Activated CD4-positive, alpha-beta T cell treated with anti-CD3 and anti-CD28 coated beads, Interleukin-2, amount 50 U/mL, for 4 hours (primary cell): Measurements from ENCODE around the gene CD82.

Source experiments
- DNase-seq, 2 experiments: peaks; one replicate each; pipeline ENCODE4 v3.0.0-alpha.2; 2020

The CD82 gene

DNA sequence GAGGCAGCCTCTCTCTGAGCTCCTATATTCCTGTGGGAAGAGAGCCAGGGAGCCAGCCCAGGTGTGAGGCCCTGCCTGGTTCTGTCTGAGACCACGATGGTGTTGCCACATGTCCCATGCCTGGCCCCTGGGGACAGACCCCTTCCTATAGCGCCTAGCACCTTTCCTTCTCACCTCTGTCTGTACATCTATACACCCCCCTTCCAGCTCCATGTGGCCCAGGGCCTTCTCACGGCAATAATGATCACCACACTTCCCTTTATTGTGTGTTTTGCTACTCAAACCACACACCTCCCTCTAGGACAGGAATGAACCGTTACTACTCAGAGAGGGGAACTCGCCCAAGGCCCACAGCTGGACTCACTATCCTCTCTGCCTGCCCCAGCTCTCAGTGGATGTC is 12.8 kb downstream of the CD82 start:
- DNase-seq: no peak

DNA sequence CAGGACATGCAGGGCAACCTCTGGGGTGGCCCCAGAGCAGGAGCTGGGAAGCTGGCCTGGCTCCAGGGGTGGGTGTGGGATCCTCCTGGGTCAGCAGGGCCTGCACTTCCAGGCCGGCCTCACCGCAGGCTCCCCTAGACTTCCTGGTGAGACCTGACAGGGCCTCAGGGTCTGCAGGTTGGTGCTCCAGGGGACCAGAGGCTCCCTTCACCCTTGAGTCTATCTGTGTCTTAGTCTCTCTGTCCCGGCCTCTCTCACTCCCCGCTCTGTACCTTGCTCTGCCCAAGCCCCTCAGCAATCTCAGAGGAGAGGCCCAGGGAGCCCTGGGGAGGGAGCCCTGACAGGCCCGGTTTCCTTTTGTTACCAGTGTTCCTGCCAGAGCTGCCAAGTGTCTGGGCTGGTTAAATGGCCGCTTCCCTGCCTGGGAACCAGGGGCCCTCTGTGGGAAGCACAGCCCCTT is 13.9 kb downstream of the CD82 start:
- no peak for DNase-seq

DNA sequence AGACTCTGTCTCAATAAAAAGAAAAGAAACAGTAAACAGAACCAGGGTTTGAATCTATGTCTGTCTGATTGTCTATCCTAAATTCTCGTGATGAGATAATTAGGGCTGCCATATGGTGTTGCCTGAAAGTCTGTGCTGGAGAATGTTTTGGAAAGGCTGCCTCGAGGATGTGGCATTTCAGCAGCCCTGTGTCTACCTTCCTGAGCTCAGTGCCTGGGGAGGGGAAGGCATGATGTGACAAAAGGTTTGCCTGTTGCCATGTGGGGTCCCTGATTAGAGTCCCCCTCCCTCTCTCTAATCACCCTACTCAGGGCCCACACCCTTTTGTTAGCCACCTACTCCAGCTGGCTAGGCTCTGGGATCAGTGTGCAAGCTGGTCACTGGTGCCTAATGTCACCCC is 15.2 kb downstream of the CD82 start:
- DNase-seq: no peak

DNA sequence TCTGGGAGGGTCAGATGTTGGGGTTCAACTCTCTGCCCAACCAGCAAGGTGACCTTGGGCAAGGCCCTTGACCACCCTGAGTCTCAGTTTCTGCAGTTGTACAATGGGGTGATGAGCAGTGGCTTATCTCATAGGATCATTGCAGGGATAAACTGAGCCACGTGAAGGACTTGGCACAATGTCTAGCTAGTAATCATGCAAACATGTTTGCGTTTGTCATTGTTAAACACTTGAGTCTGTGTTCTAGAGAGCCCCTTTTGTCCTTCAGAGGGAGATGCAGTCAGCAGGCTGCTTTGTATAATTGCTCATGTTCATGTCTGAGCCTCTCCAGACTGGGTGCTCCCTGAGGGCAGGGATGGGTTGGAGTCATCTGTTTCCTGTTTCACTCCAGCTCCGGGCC is 15.8 kb downstream of the CD82 start:
- no peak for DNase-seq

DNA sequence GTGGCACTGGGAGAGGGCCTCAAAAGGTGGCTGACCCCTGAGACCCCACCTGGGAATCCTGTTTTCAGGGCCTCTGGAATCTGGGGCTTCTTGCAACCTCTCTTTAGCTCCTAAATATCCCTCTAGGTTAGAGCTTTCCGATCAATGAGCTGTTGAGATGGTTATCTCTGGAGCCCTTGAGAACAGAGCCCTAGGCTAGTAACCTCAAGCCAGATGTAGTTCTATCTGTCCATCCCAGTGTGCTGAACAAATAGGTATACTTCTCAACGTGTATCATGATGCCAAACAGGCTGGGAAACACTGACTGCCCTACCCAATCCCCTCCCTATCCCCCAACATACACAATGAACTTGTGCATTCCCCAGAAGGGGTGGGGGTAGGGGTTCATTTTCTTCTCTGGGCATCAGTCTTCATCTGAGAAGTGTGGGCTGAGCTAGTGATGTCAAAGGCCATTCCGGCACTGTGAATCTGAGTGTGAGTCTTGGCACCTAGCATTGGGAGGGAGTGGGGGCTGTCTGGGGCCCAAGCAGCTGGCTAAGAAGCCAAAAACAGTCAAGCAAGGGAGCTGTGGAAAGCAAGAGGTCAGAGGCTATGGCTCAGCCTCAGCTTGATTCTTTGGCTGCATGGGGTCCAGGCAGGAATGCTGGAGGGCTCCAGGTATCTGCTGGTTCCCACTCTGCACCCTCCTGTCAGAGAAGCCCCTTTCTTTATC is 17.3 kb downstream of the CD82 start:
- DNase-seq: no peak

DNA sequence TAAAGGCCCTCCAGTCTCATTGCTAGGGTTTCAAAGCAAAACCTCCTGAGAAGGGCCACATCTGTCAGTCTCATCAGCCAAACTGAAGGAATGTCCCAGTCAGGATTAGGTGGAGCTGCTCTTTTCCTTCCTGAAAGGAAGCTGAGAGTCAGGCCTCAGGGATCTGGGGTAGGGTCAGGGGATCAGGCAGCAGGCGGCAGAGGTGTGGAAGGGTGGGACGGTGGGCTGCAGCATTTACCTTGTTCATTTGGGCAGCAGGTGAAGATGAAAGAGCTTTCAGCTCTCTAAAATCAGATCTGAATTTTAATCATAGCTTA is 17.8 kb downstream of the CD82 start:
- DNase-seq: no peak

DNA sequence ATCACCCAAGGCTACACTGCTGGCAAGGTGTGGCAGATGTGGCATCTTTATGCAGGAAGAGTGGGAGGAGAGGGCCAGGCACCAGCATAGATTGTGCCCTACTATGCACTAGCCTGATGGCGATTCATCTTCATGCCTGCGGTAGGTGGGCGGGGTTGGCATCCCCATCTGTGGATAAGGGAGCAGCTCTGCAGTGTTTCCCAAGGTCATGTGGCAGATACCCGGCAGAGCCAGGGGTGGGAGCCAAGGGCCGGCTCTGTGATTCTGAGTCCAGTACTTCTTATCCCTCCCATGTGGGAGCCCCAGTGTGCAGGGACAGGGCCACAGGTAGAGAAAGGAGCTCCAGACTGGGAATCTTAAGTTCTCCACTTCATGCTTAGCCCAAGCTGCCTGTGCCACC is 20.0 kb downstream of the CD82 start:
- DNase-seq: no peak

DNA sequence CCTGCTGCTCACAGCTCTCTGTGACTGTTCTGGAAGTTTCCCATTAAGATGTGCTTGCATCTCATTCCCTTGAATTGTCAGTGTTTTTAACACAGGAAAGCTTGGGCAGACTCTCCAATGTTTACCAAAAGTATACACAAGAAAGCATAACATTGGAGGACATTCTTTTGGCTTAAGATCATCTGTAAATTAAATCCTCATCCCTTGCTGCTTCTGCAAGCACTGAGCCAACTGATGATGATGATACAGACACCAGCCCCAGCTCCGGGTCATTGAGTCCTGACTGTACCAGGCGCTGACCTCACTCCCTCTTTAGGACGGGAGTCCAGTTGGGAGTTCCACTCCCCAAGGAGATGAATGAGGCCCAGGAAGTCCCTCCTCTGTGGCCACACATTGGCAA is 23.8 kb downstream of the CD82 start:
- DNase-seq: no peak

DNA sequence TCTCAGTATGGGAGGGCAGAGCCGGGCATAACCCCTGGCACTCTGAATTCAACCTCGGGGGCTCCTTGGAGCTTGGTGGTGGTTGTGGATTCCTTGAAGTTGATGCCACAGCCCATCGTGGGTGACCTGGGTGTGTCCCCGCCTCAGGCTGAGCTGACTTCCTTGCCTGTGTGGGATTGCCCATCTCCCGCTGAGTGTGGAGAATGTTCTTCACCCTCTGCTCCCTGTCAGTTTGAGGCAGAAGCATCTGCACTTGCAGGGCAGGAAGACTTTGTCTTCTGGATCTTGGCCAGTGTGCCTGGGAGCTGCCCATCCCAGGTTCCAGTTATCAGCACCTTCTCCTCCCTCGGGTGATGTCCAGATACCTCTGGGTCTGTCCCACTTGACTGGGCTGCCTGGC is 25.3 kb downstream of the CD82 start:
- no peak for DNase-seq

DNA sequence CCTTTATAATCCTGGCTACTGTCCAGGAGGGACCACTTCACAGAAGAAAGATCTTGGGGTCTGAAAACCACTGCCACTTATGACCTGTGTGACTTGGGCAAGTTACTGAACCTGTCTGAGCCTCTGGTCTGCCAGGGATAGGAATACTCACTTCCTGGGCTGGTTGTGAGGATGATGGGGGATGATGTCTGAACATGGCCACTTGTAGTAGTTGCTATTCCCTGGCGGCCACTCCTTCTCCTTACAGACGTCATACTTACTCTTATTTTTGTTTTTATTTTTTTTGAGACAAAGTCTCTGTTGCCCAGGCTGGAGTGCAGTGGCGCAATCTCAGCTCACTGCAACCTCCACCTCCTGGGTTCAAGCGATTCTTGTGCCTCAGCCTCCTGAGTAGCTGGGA is 26.1 kb downstream of the CD82 start:
- DNase-seq: no peak

DNA sequence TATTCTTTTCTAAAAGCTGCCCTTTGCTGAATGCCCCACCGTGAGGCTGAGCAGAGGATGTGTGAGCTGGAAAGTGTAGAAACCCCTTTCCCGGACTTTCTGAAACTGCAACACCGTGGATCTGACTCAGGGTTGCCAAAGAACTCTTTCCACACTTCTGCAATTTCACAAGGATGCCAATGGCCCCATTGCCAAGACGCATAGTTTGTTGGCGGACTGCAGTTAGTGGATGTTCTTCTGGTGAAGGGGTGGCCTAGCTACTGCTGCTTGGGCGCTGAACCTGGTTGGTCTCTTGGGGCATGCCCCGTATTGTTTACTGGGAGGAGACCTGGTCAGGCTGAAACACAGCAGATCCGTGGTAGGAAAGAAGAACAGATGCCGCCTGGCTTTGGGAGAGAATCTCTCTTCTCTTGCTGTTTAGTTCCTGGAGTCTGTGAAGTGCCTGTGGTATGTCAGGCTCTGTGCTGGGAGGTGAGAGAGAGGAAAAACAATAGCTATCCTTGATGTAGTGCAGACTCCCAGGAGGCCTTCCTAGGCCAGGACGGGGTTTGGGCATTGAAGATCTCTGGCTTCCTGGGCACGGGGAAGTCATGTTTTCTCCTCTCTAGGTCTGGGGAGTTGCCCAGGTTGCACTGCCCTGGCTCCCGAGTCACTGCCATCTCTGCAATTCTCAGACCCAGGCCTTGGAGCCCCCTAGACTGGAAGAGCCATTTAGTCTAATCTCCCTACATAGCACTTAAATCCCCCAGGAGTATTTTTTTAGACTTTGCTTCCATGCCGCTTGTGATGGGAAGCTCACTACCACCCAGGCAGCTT is 26.9 kb downstream of the CD82 start:
- no peak for DNase-seq

DNA sequence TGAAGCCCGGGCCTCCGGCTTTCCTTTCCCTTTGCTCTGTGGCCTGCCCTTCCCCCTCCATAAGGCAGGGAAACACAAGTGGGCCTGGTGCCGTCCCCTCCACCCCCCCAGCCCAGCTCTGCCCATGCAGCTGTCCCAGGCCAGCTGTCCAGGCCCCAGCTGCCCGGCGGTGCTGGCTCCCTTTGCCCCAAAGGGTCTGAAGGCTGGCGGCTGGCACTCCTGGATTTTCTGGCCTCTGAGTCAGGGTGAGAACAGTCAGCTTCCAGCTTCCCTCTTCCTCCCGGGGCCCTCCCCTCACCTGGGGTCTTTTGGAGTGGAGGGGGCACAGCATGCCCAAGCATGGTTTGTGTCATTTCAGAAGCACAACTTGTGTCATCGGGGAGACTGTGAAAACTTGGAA is 27.8 kb downstream of the CD82 start:
- DNase-seq: no peak

DNA sequence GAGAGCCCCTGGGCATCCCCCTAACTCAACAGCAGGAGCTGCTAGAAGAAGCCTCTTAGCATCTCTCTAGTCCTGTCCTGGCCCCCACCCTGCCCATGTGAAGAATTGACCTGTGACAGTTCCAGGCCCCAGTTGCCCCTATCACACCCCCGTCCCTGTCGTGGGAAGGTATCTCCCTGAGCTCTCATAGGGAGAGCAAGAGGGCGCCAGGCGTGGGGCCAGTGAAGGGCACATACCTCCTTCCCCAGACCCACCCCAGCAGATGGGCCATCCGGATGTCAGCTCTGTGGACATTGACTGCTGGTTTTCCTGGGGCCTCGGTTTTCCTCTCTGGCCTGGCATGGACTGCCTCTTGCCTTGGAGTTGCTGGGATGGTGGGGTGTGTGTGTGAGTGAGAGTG is 29.5 kb downstream of the CD82 start:
- DNase-seq: no peak

DNA sequence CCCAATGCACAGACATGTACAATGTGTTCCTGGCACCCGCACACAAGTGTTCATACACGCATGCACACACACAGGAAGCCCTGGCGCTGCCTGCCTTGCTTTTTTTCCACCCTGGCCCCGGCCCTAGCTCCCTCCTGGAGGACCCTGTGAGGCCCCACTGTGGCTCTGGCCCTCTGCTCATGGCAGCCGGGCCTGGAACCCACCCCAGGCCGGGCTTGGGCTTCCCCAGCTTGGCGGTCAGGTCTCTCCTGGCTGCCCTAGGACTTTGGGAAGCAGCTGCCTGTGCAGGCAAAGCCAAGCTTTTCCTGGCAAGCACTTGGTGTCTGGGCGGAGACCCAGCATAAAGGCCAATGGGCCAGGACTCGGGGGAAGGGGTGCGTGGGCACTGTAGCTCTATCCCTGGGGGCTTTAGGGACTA is 30.5 kb downstream of the CD82 start:
- DNase-seq: no peak

DNA sequence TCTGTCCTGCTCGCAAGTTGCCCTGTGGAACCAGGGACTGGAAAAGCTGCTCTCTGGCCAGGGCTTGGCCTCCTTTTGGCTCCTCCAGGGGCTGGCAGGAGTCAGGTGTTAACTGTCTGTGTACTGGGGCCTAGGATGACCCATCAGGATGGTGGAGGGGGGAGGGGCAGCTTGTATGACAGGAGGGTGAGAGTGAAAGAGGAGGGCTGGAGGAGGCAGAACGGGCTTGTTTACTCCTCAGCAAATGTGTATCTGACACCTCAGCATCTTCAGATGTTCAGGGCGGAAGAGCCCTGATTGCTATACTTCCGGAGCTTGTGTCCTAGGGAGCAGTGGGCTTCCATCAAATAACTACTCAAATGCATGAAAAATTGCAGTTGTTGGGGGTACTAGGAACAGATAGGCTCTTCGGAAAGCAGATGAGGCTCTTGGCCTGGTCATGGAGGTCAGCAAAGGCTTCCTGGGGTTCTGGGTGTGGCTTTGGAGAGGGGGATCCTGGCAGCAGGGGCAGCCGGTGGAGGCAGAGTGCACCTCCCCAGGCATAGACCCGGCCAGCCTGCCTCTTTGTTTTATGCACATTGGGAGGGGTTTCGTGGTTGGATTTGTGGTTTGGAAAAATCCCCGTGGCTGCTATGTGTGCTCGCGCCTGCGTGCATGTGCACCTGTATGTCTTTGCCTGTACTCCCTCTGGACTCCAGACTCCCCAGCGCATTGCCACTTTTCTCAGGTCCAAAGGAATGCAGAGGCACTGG is 31.2 kb downstream of the CD82 start:
- DNase-seq: peak; percentile 55 to 59

DNA sequence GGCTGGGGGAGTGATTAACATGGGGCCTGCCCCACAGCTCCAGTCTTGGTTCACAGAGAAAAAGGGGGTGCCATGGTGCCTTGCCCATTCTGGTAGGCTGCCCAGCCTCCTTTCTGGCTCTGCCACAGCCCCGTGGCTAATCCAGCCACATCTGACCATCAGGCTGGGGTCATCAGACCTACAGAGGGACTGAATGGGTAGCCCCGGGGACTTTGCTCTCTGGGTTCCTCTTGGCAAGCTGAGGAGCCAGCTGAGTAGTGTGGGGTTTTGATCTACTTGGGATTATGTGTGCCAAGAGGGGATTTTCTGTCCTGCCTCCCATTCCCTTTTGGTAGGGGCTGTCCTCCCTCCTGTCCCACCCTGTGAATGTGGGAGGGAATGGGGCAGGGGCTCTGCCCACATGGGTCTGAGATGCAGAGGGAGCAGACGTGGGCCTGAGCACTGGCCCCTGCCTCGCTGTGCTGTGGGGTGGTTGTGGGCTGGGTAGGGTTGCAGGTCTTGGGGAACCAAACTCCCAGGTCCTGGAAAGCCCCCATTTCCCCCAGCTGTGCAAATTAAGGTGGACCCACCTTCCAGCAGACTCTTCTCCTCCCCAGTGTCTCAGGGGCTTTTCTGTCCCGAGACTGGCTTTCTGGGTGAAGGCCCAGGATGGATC is 32.0 kb downstream of the CD82 start:
- DNase-seq: no peak

DNA sequence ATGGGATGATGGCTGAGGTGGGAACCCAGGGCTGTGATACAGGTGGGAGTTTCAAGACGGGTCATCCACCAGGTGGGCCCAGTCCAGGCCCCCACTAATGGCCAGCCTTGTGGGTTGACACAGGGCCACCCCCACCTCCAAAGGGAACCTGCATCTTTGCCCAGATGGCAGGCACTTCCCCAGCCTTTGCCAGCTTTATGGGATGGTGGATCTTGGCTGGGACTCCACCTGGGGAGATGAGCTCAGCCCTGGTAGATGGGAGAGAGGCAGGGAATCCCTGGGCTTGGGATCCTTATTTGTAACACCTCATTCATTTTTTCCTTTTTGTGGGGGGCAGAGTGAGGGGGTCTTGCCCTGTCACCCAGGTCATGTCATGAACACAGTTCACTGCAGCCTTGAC is 33.4 kb downstream of the CD82 start:
- DNase-seq: no peak

DNA sequence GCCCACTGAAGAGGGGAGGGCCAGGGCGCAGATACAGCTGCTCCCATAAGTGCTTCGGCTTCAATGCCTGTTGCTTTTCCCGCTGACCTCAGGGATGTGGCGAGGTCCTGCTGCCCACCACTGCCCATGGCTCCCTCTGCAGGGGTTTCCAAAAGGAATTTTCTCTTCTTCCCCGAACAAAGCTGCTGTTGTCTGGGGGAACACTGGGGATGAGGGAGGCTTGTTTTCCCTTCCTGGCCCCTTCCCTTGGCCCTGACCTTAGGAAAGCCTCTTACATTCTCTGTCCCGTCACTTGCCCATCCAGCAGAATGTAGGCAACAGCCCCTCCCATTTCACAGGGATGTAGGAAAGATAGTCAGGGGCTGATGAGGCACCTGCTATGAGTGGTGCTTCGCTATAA is 34.8 kb downstream of the CD82 start:
- DNase-seq: no peak

DNA sequence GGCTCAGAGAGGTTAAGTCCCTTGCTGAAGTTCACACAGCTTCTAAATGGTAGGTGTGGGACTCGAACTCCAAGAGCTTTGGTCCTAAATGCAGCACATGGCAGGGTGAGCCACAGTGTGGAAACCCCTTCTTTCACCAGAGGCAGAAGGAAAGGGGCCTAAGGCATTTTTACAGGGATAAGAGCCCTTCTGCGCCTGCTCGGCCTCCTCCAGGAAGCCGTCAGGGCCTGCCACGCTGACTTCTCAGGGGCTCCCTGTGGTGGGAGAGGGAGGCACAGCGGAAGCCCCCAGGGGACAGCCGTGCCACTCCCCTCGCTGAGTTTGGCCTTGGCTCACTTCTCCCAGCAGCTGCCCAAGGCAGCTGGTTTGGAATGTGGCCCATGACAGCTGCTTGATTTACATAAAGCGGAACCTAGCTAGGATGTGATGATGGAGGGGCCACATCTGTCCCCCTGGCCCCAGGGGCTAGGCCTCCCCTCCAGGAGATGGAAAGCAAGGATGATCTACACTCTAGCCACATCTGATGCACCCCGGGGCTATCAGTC is 35.4 kb downstream of the CD82 start:
- DNase-seq: no peak

DNA sequence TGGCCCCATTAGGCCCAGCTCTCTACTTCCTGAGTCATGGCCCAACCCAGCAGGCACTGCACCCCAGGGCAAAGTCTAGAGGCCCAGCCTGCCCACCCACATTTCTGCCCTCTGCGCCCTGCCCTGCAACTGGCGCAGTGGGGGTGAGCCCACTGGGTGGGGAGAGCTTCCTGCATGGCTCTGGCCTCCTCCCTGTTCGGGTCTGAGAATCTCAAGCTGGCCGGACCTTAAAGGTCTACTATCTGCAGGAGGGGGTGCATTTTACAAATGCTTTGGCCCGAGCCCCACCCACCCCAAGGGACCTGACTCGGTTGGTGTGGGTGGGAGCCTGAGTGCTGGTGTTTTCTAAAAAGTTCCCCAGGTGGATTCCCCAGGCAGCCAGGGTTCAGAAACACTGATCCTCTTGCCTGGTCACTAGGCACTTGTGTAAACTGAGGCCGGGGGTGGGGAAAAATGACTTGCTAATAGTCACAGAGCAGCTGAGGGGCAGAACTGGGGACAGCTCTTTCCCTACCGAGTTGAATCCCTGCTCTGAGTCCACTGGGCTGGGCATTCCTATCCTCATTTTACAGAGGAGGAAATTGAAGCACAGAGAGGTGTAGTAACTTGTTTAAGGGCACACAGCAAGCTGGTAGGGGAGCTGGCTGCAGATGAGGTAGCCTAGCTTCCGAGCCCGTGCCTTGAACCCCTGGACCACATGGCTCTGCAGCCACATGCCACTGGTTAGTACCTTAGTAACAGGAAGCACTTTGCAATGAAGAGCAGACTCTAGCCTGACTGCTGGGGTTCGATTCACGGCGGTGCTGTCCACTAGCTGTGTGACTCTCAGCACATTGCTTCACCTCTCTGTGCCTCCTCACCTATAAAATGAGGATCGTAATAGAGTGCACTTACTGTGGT is 36.3 kb downstream of the CD82 start:
- DNase-seq: no peak

DNA sequence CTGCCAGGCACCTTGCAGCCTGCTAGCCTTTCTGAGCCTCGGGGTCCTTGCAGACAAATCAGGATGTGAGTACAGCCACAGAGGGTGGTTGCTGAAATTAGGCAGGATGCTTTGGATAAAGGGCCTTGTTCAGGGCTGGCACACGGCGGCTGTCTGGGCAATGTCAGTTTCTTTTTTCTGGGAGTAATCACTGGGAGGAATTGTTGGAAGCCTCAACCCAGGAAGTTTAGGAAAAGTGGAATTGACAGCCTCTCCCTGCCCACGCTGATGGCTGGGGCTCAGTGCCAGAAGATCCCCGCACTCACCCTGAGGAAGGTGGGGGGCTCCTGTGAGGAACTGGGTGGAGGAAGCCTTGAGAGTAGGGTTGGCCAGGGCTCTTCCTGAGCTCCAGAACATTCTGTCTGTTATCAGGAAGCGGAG is 37.4 kb downstream of the CD82 start:
- no peak for DNase-seq

DNA sequence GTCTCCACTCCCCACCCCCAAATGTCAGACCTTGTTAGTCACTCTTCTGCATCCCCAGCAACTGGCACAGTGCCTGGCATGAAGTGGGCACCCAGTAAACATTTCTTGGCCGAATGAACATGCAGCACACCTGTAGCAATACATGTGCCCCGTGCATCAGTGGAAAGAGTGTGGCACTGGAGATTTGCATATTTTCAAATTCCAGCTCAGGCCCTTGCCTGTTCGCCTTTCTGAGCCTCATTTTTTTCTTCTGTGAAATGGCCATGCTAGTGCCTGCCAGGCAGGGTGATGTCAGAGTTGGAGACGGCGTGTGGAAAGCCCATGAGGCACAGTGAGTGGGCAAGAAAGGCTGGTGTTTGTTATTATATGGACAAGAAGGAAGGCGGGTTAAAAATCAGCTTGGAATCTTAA is 38.7 kb downstream of the CD82 start:
- no peak for DNase-seq
